ENCODE measurements around the gene NTHL1.

The NTHL1 gene

DNA sequence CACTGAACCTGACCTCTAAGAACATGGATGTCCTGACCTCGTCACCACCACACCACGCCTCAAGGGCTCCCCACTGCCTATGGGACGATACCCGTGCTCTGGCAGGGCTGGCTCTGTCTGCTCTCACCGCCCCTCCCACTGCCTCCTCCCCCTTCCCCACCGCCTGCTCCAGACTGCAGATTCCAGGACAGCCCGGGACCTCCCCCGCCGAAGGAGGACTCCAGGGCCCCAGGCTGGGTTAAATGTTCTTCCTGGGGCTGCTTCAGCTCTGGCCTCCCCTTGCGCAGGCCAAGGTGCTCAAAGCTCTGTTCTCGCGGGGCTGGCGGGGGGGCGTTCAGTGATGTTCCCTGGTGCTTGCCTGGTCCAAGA, 24.9 kb downstream of the NTHL1 start:
- Histone ChIP-seq H3K4me3 (ENCODE audit: low read depth in 1 of 2, low read length in 1 of 2) (peak overlapping the region; percentile 57 to 66), H3K36me3 (no peaks in the 10 kb centered on the region), H3K9me3 (no peaks in the 10 kb centered on the region), H3K27me3 (peaks cover 99% of the 10 kb centered on the region), H3K27ac (no peak overlapping the region), H3K4me1 (ENCODE audit: control insufficient read depth in 1 of 2, insufficient read depth in 1 of 2, low read depth in 1 of 2, low read length in 1 of 2) (peaks cover 10 to 22% of the 10 kb centered on the region in 2 experiments)
- TF ChIP-seq, protein P1, sequence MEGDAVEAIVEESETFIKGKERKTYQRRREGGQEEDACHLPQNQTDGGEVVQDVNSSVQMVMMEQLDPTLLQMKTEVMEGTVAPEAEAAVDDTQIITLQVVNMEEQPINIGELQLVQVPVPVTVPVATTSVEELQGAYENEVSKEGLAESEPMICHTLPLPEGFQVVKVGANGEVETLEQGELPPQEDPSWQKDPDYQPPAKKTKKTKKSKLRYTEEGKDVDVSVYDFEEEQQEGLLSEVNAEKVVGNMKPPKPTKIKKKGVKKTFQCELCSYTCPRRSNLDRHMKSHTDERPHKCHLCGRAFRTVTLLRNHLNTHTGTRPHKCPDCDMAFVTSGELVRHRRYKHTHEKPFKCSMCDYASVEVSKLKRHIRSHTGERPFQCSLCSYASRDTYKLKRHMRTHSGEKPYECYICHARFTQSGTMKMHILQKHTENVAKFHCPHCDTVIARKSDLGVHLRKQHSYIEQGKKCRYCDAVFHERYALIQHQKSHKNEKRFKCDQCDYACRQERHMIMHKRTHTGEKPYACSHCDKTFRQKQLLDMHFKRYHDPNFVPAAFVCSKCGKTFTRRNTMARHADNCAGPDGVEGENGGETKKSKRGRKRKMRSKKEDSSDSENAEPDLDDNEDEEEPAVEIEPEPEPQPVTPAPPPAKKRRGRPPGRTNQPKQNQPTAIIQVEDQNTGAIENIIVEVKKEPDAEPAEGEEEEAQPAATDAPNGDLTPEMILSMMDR (IDR thresholded peaks at IDR 0.05) = no peak

DNA sequence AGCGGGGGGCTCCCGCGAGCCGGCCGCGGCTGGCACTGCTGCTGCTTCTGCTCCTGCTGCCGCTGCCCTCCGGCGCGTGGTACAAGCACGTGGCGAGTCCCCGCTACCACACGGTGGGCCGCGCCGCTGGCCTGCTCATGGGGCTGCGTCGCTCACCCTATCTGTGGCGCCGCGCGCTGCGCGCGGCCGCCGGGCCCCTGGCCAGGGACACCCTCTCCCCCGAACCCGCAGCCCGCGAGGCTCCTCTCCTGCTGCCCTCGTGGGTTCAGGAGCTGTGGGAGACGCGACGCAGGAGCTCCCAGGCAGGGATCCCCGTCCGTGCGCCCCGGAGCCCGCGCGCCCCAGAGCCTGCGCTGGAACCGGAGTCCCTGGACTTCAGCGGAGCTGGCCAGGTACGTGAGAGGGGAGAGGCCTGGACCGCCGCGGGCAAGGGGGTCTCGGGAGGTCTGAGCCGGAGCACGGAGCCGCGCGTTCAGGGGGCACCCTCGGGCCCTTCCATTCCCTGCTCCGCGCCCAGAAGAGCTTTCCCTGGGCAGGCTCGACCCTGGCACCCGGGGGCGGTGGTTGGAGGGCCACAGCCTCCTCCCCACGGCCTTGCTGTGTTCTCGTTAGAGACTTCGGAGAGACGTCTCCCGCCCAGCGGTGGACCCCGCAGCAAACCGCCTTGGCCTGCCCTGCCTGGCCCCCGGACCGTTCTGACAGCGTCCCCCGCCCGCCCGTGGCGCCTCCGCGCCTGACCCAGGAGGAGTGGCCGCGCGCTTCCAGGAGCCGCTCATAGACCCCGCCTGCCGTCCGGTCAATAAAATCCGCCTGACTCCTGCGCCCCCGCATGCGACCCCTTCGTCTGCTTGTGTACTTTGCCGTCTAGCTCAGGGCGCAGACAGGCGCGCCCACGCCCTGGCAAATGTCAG, 27.5 kb downstream of the NTHL1 start:
- H3K27me3 ChIP-seq = peaks cover 85% of the 10 kb centered on the region
- peaks cover 10 to 12% of the 10 kb centered on the region in 2 experiments for H3K4me1 ChIP-seq (ENCODE audit: control insufficient read depth in 1 of 2, insufficient read depth in 1 of 2, low read depth in 1 of 2, low read length in 1 of 2)
- no peak overlapping the region for H3K4me3 ChIP-seq (ENCODE audit: low read depth in 1 of 2, low read length in 1 of 2)

DNA sequence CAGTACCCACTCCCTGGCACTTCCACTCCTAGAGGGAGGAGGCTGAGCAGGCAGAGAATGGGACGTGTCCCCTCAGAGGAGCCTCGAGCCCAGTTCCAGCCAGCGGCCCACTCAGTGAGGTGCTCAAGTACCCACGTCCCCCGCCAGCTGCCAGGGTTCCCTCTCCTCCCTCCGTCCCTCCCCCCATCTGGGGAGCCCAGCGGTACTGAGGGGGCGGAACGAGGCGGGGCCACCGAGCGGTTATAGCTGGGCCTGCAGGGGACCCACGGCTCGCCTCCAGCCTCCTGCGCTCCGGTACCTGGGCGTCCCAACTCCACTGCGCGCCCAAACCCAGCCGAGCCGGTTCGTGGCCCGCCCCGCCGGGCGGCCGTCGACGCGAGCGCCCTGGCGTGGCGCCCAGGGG, 28.1 kb downstream of the NTHL1 start, which contains the start of gene NPW:
TSS of gene NPW (plus strand) at position 268 of the 403 bp plus-strand sequence.
- Histone ChIP-seq H3K9me3 (no peaks in the 10 kb centered on the region), H3K27me3 (peaks cover 79% of the 10 kb centered on the region), H3K4me1 (ENCODE audit: control insufficient read depth in 1 of 2, insufficient read depth in 1 of 2, low read depth in 1 of 2, low read length in 1 of 2) (peaks cover 10 to 12% of the 10 kb centered on the region in 2 experiments), H3K4me3 (ENCODE audit: low read depth in 1 of 2, low read length in 1 of 2) (no peak within 1 kb of the TSS), H3K36me3 (no peaks in the 10 kb centered on the region), H3K27ac (no peak within 1 kb of the TSS)
- TF ChIP-seq, protein P1 (IDR thresholded peaks at IDR 0.05) = no peak

More for the DNA sequence above, 27.5 kb downstream of the NTHL1 start:
- no peaks in the 10 kb centered on the region for H3K36me3 ChIP-seq
- TF ChIP-seq, protein P1 (IDR thresholded peaks at IDR 0.05) = no peak
- no peaks in the 10 kb centered on the region for H3K9me3 ChIP-seq
- no peak overlapping the region for H3K27ac ChIP-seq

DNA sequence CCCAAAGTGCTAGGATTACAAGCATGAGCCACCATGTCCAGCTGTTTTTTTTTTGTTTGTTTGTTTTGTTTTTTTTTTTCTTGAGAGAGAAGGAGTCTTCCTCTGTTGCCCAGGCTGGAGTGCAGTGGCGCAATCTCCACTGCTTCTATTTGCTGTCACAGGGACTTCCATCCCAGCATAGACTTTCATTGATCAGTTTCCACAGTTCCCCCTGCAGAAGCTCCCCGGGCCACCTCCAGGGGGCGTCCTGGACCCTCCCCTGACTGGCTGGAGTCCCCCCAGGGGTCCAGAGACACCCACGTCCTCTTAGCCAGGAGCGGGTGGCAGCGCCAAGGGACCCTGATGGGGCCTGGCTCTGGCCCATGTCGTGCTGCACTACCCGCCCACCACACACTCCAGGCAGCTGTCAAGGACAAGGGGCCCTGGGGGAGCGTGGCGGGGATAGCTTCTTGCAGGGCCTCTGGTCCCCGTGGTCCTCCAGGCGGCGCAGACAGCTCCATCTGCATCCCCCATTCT, 31.2 kb downstream of the NTHL1 start:
- TF ChIP-seq, protein P1 (IDR thresholded peaks at IDR 0.05) = no peak
- Histone ChIP-seq H3K4me3 (ENCODE audit: low read depth in 1 of 2, low read length in 1 of 2) (no peak overlapping the region), H3K36me3 (no peaks in the 10 kb centered on the region), H3K27ac (no peak overlapping the region), H3K4me1 (ENCODE audit: control insufficient read depth in 1 of 2, insufficient read depth in 1 of 2, low read depth in 1 of 2, low read length in 1 of 2) (no peaks in the 10 kb centered on the region), H3K9me3 (no peaks in the 10 kb centered on the region), H3K27me3 (peaks cover 49% of the 10 kb centered on the region)

DNA sequence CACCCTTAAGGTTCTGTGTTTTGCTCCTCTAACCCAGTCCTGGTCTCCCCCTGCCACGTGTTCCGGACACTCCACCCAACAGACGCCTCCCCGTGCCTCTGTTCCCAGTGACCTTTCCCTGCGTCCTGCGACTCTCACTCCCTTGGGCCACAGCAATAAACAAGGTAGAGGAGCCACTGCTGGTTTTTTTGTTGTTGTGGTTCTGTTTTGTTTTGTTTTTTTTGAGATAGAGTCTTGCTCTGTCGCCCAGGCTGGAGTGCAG, 31.8 kb downstream of the NTHL1 start:
- H3K4me1 ChIP-seq (ENCODE audit: control insufficient read depth in 1 of 2, insufficient read depth in 1 of 2, low read depth in 1 of 2, low read length in 1 of 2) = no peaks in the 10 kb centered on the region
- H3K9me3 ChIP-seq = no peaks in the 10 kb centered on the region
- peaks cover 43% of the 10 kb centered on the region for H3K27me3 ChIP-seq
- TF ChIP-seq, protein P1 (IDR thresholded peaks at IDR 0.05) = no peak
- no peak overlapping the region for H3K27ac ChIP-seq
- H3K36me3 ChIP-seq = no peaks in the 10 kb centered on the region
- no peak overlapping the region for H3K4me3 ChIP-seq (ENCODE audit: low read depth in 1 of 2, low read length in 1 of 2)

Data from neutrophil (primary cell).